ENCODE data around the gene ODF2L. TPM values are rescaled to one million over a fixed set of nuclear protein-coding genes. Genes with fewer than 3 reads are reported as not detected.

The ODF2L gene
- total and polyA plus RNA-seq, 2 of the 13 experiments (the other 11 are each of a cell fraction or from before 2014, with no cell fraction given), result 0.07 TPM; not detected in 1

GRCh38 chr1:86303041-86303690, 93.0 kb downstream of the ODF2L start:
- Histone ChIP-seq H3K4me1 (ENCODE audit: insufficient read depth, low read length) (no peaks in the 10 kb centered on the region), H3K4me3 (replicated peaks in 1 of 3; ENCODE audit: insufficient read depth in 1 of 3, low read depth in 2 of 3, low read length in 3 of 3) (no peak overlapping the region), H4K20me1 (ENCODE audit: insufficient read depth, low read length) (no peaks in the 10 kb centered on the region), H3K27me3 (ENCODE audit: control insufficient read depth in 1 of 2, insufficient read depth in 2 of 2, low read length in 2 of 2) (no peaks in the 10 kb centered on the region), H3K9me3 (ENCODE audit: low read length) (no peaks in the 10 kb centered on the region), H3K9ac (ENCODE audit: insufficient read depth, low read depth, low read length) (no peak overlapping the region), H3K4me2 (ENCODE audit: low read depth, low read length) (no peak overlapping the region), H3K27ac (ENCODE audit: extremely low read length, insufficient read depth, low read length) (no peak overlapping the region), H2AFZ (ENCODE audit: low read length) (no peak overlapping the region), H3K36me3 (replicated peaks in 1 of 2; ENCODE audit: control insufficient read depth in 1 of 2, insufficient read depth in 2 of 2, low read length in 2 of 2) (no peaks in the 10 kb centered on the region), H3K79me2 (ENCODE audit: insufficient read depth, low read length) (no peaks in the 10 kb centered on the region)
- POLR2A ChIA-PET, result no interaction called here
- in situ Hi-C loops (cut with HindIII; ENCODE audit: extremely low pct_ligation_motif_present, low pct_unique_long_range_greater_than_20kb) (no loop called here), intact Hi-C loops (cut with micrococcal nuclease; ENCODE audit: unreplicated experiment) (no loop called here)
- FAIRE-seq, result no peak
- no peak for DNase-seq (ENCODE audit: low spot score)
- WGBS (ENCODE audit: low lambda C conversion rate), result 0% methylated on average over 1 of the region's 1 CpG
- CTCF ChIA-PET (ENCODE audit: low intra/inter-chr PET ratio, low total read pairs), result no interaction called here
- ATAC-seq, result no peak
- BruUV-seq (replicated peaks), result no TSS peak
- TF ChIP-seq ZNF768 (CRISPR knock-in tag; IDR thresholded peaks at IDR 0.05) (no peak), ZBTB34 (CRISPR knock-in tag; IDR thresholded peaks at IDR 0.05) (no peak), NFKBIZ (CRISPR knock-in tag; IDR thresholded peaks at IDR 0.05) (no peak), CAMTA2 (CRISPR knock-in tag; IDR thresholded peaks at IDR 0.05; ENCODE audit: borderline replicate concordance) (no peak), U2AF1 (optimal IDR thresholded peaks at IDR 0.05; ENCODE audit: low read depth, low read length) (no peak), PITX1 (CRISPR knock-in tag; IDR thresholded peaks at IDR 0.05) (no peak), GABPB1 (CRISPR knock-in tag; IDR thresholded peaks at IDR 0.05) (no peak), KMT2B (CRISPR knock-in tag; IDR thresholded peaks at IDR 0.05) (no peak), ZNF615 (CRISPR knock-in tag; IDR thresholded peaks at IDR 0.05; ENCODE audit: borderline replicate concordance) (no peak)

Small RNA genes within 50 kb of the gene (microRNA-seq; reads per million reads assigned to microRNA genes)
- not detected for gene MIR7856

Small RNA genes within 50 kb of the gene (small RNA-seq; reads per million reads assigned to genes)
- gene MIR7856 (ENCODE audit: insufficient read depth in 2 of 3, insufficient read length in 3 of 3, low read depth in 2 of 3, low replicate concordance in 1 of 3), result 0 reads per million in 3 experiments

Other genes starting within 250 kb of the ODF2L start
- gene COL24A1, start 239.6 kb downstream of the ODF2L start, total RNA-seq (2016; rRNA removed; fragmentation: Illumina TruSeq; extraction: Trizol), result 0.07 and 0.13 TPM in 2 replicates
- 0.04 and 0.07 TPM in 2 replicates for gene COL24A1, start 239.6 kb downstream of the ODF2L start, polyA plus RNA-seq (2011; rRNA removed)
- gene CLCA2, start 27.8 kb upstream of the ODF2L start, total RNA-seq (2016; rRNA removed; fragmentation: Illumina TruSeq; extraction: Trizol), result not detected in 2 replicates
- gene CLCA2, start 27.8 kb upstream of the ODF2L start, polyA plus RNA-seq (2011; rRNA removed), result not detected in 2 replicates
- gene CLCA1, start 72.6 kb upstream of the ODF2L start, total RNA-seq (2016; rRNA removed; fragmentation: Illumina TruSeq; extraction: Trizol), result not detected in 2 replicates
- gene CLCA1, start 72.6 kb upstream of the ODF2L start, polyA plus RNA-seq (2011; rRNA removed), result not detected in 2 replicates
- not detected in 2 replicates for gene CLCA4, start 150.8 kb upstream of the ODF2L start, total RNA-seq (2016; rRNA removed; fragmentation: Illumina TruSeq; extraction: Trizol)
- gene CLCA4, start 150.8 kb upstream of the ODF2L start, polyA plus RNA-seq (2011; rRNA removed), result not detected in 2 replicates

Data from HepG2 (cell line).